T-helper 2 cell treated with Interferon-gamma antibody and Interleukin-4, amounts not matched to agents 5 μg/mL and 100 μg/mL, for 36 hours (primary cell): ENCODE data around the gene PLD4.
"Not testable (repeated sequence)": the region's sequence is repeated elsewhere in the genome, so short reads cannot be mapped to it uniquely, and the experiment has no call there.

Experiments used
- DNase-seq: peaks from one replicate; pipeline ENCODE4 v3.0.0; 2021; ENCODE audit warnings: low spot score
- H3K27ac Mint-ChIP-seq: one replicate; pipeline ENCODE4 v1.8.0; 2021; ENCODE audit warnings: mild to moderate bottlenecking, mixed read lengths
- H3K27me3 Mint-ChIP-seq: one replicate; pipeline ENCODE4 v1.8.0; 2021; ENCODE audit warnings: low read depth, mixed read lengths
- H3K36me3 Mint-ChIP-seq: one replicate; pipeline ENCODE4 v1.8.0; 2021; ENCODE audit warnings: low read depth, mixed read lengths
- H3K4me1 Mint-ChIP-seq: one replicate; pipeline ENCODE4 v1.8.0; 2021; ENCODE audit warnings: low read depth, mixed read lengths
- H3K4me3 Mint-ChIP-seq: one replicate; pipeline ENCODE4 v1.8.0; 2022; ENCODE audit warnings: mild to moderate bottlenecking, moderate library complexity, mixed read lengths
- H3K9me3 Mint-ChIP-seq: one replicate; pipeline ENCODE4 v1.8.0; 2021; ENCODE audit warnings: mixed read lengths

The PLD4 gene

DNA sequence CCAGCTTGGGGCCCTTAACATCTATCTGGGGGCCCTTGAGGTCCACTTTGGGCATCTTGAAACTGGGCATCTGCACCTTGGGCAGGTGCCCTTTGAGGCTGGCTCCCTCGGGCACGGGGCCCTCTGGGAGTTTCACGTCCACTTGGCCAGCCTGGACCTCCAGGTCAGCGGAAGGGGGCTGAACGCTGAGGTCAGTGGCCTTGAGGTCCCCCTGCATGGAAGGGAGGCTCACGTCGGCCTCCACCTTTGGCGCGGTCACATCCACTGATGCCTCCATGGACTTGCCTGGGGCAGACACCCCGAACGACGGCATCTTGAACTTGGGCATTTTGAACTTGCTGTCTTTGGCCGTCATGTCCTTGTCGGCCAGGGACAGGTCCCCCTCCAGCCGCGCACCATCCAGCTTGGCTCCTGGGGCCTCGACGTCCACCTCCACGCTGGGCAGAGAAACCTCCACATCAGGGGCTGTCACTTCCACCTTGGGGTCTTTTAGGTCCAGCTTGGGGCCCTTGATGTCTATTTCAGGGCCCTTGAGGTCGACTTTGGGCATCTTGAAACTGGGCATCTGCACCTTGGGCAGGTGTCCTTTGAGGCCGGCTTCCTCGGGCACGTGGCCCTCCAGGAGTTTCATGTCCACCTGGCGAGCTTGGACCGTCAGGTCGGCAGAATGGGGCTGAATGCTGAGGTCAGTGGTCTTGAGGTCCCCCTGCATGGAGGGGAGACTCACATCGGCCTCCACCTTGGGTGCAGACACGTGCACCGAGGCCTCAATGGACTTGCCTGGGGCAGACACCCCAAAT is 18.7 kb downstream of the PLD4 start:
- not testable (repeated sequence) for H3K4me1 Mint-ChIP-seq, H3K4me3 Mint-ChIP-seq, H3K9me3 Mint-ChIP-seq, H3K36me3 Mint-ChIP-seq, H3K27ac Mint-ChIP-seq, DNase-seq, H3K27me3 Mint-ChIP-seq

GRCh38 chr14:104944016-104944308 is 19.3 kb downstream of the PLD4 start:
- DNase-seq, H3K27me3 Mint-ChIP-seq, H3K4me1 Mint-ChIP-seq, H3K9me3 Mint-ChIP-seq, H3K4me3 Mint-ChIP-seq, H3K27ac Mint-ChIP-seq, H3K36me3 Mint-ChIP-seq: not testable (repeated sequence)

DNA sequence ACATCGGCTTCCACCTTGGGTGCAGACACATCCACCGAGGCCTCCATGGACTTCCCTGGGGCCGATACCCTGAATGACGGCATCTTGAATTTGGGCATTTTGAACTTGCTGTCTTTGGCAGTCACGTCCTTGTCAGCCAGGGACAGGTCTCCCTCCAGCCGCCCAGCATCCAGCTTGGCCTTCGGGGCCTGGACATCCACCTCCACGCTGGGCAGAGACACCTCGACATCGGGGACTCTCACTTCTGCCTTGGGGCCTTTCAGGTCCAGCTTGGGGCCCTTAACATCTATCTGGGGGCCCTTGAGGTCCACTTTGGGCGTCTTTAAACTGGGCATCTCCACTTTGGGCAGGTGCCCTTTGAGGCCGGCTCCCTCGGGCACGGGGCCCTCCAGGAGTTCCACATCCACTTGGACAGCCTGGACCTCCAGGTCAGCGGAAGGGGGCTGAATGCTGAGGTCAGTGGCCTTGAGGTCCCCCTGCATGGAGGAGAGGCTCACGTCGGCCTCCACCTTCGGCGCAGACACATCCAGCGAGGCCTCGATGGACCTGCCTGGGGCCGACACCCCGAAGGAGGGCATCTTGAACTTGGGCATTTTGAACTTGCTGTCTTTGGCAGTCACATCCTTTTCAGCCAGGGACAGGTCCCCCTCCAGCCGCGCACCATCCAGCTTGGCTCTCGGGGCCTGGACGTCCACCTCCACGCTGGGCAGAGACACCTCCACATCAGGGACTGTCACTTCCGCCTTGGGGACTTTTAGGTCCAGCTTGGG is 19.9 kb downstream of the PLD4 start:
- H3K27me3 Mint-ChIP-seq, H3K4me3 Mint-ChIP-seq, H3K27ac Mint-ChIP-seq, H3K9me3 Mint-ChIP-seq, DNase-seq, H3K4me1 Mint-ChIP-seq, H3K36me3 Mint-ChIP-seq: not testable (repeated sequence)

DNA sequence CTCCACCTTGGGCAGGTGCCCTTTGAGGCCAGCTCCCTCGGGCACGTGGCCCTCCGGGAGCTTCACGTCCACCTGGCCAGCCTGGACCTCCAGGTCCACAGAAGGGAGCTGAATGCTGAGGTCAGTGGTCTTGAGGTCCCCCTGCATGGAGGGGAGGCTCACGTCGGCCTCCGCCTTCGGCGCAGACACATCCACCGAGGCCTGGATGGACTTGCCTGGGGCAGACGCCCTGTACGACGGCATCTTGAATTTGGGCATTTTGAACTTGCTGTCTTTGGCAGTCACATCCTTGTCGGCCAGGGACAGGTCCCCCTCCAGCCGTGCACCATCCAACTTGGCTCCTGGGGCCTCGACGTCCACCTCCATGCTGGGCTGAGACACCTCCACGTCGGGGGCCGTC is 20.6 kb downstream of the PLD4 start:
- not testable (repeated sequence) for DNase-seq, H3K9me3 Mint-ChIP-seq, H3K4me3 Mint-ChIP-seq, H3K27ac Mint-ChIP-seq, H3K4me1 Mint-ChIP-seq, H3K27me3 Mint-ChIP-seq, H3K36me3 Mint-ChIP-seq

GRCh38 chr14:104945986-104946965 is 21.6 kb downstream of the PLD4 start:
- not testable (repeated sequence) for DNase-seq, H3K27me3 Mint-ChIP-seq, H3K9me3 Mint-ChIP-seq, H3K27ac Mint-ChIP-seq, H3K36me3 Mint-ChIP-seq, H3K4me3 Mint-ChIP-seq, H3K4me1 Mint-ChIP-seq

GRCh38 chr14:104947201-104947600 is 22.5 kb downstream of the PLD4 start:
- DNase-seq, H3K36me3 Mint-ChIP-seq, H3K9me3 Mint-ChIP-seq, H3K27ac Mint-ChIP-seq, H3K27me3 Mint-ChIP-seq, H3K4me3 Mint-ChIP-seq, H3K4me1 Mint-ChIP-seq: not testable (repeated sequence)

GRCh38 chr14:104947881-104948735 is 23.4 kb downstream of the PLD4 start:
- not testable (repeated sequence) for H3K4me3 Mint-ChIP-seq, DNase-seq, H3K27ac Mint-ChIP-seq, H3K27me3 Mint-ChIP-seq, H3K4me1 Mint-ChIP-seq, H3K36me3 Mint-ChIP-seq, H3K9me3 Mint-ChIP-seq

DNA sequence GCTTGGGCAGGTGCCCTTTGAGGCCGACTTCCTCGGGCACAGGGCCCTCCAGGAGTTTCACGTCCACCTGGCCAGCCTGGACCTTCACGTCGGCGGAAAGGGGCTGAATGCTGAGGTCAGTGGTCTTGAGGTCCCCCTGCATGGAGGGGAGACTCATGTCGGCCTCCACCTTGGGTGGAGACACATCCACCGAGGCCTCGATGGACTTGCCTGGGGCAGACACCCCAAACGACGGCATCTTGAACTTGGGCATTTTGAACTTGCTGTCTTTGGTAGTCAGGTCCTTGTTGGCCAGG is 24.0 kb downstream of the PLD4 start:
- H3K27ac Mint-ChIP-seq: no peak overlapping the region
- no peaks in the 10 kb centered on the region for H3K9me3 Mint-ChIP-seq
- no peaks in the 10 kb centered on the region for H3K36me3 Mint-ChIP-seq
- no peak for DNase-seq
- H3K4me1 Mint-ChIP-seq: no peaks in the 10 kb centered on the region
- H3K27me3 Mint-ChIP-seq: no peaks in the 10 kb centered on the region
- no peak overlapping the region for H3K4me3 Mint-ChIP-seq

- H3K36me3 Mint-ChIP-seq, H3K4me1 Mint-ChIP-seq, H3K9me3 Mint-ChIP-seq, H3K27me3 Mint-ChIP-seq, DNase-seq, H3K27ac Mint-ChIP-seq, H3K4me3 Mint-ChIP-seq: not testable (repeated sequence)
Measured at GRCh38 chr14:104949406-104949955, 24.8 kb downstream of the PLD4 start.

DNA sequence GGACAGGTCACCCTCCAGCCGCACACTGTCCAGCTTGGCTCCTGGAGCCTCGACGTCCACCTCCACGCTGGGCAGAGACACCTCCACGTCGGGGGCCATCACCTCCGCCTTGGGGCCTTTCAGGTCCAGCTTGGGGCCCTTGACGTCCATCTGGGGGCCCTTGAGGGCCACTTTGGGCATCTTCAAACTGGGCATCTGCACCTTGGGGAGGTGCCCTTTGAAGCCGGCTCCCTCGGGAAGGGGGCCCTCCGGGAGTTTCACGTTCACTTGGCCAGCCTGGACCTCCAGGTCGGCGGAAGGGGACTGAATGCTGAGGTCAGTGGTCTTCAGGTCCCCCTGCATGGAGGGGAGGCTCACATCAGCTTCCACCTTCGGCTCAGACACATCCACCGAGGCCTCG is 25.3 kb downstream of the PLD4 start:
- Mint-ChIP-seq H3K4me1 (no peaks in the 10 kb centered on the region), H3K4me3 (no peak overlapping the region), H3K27me3 (no peaks in the 10 kb centered on the region), H3K27ac (no peak overlapping the region), H3K36me3 (no peaks in the 10 kb centered on the region), H3K9me3 (no peaks in the 10 kb centered on the region)
- DNase-seq: no peak

DNA sequence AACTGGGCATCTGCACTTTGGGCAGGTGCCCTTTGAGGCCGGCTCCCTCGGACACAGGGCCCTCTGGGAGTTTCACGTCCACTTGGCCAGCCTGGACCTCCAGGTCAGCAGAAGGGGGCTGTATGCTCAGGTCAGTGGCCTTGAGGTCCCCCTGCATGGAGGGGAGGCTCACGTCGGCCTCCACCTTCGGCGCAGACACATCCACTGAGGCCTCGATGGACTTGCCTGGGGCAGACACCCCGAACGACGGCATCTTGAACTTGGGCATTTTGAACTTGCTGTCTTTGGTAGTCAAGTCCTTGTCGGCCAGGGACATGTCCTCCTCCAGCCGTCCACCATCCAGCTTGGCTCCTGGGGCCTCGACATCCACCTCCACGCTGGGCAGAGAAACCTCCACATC is 26.0 kb downstream of the PLD4 start:
- not testable (repeated sequence) for H3K36me3 Mint-ChIP-seq, DNase-seq, H3K9me3 Mint-ChIP-seq, H3K27me3 Mint-ChIP-seq, H3K27ac Mint-ChIP-seq, H3K4me1 Mint-ChIP-seq, H3K4me3 Mint-ChIP-seq

DNA sequence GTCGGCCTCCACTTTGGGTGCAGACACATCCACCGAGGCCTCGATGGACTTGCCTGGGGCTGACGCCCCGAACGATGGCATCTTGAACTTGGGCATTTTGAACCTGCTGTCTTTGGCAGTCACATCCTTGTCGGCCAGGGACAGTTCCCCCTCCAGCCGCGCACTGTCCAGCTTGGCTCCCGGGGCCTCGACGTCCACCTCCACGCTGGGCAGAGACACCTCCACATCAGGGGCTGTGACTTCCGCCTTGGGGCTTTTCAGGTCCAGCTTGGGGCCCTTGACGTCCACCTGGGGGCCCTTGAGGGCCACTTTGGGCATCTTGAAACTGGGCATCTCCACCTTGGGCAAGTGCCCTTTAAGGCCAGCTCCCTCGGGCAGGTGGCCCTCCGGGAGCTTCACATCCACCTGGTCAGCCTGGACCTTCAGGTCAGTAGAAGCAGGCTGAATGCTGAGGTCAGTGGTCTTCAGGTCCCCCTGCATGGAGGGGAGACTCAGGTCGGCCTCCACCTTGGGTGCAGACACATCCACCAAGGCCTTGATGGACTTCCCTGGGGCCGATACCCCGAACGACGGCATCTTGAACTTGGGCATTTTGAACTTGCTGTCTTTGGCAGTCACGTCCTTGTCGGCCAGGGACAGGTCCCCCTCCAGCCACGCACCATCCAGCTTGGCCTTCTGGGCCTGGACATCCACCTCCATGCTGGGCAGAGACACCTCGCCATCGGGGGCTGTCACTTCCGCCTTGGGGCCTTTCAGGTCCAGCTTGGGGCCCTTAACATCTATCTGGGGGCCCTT is 27.4 kb downstream of the PLD4 start:
- H3K27me3 Mint-ChIP-seq, DNase-seq, H3K27ac Mint-ChIP-seq, H3K9me3 Mint-ChIP-seq, H3K36me3 Mint-ChIP-seq, H3K4me3 Mint-ChIP-seq, H3K4me1 Mint-ChIP-seq: not testable (repeated sequence)

GRCh38 chr14:104953097-104953496 is 28.4 kb downstream of the PLD4 start:
- Mint-ChIP-seq H3K27me3 (peaks cover 2% of the 10 kb centered on the region), H3K9me3 (no peaks in the 10 kb centered on the region), H3K4me1 (no peaks in the 10 kb centered on the region), H3K27ac (no peak overlapping the region), H3K36me3 (no peaks in the 10 kb centered on the region), H3K4me3 (no peak overlapping the region)
- no peak for DNase-seq
